Testis (tissue), 3 donors: ENCODE results near the gene POR. TPM values are rescaled to one million over a fixed set of nuclear protein-coding genes. Genes with fewer than 3 reads are reported as not detected.

Experiments used
- DNase-seq: peaks from one replicate; pipeline ENCODE4 v3.0.0-alpha.2; 2019
- H3K27ac ChIP-seq, 2 donors: fragments of 200-600 bp; sonication (generic); one replicate each; pipeline ENCODE4 v1.5.1; 2019
- H3K27me3 ChIP-seq: fragments of 200-600 bp; sonication (generic); one replicate; pipeline ENCODE4 v1.5.1; 2019
- H3K36me3 ChIP-seq: fragments of 200-600 bp; sonication (generic); one replicate; pipeline ENCODE4 v1.5.1; 2017; ENCODE audit warnings: low read depth; ENCODE audit errors: missing control alignments
- H3K4me1 ChIP-seq: fragments of 200-600 bp; sonication (generic); one replicate; pipeline ENCODE4 v1.5.1; 2019
- H3K4me3 ChIP-seq, 2 donors: fragments of 200-600 bp; sonication (generic); one replicate each; pipeline ENCODE4 v1.5.1; 2017 to 2019
- H3K9me3 ChIP-seq: fragments of 200-600 bp; sonication (generic); one replicate; pipeline ENCODE4 v1.5.1; 2017
- CTCF ChIP-seq, 3 experiments: fragments of 450-650 bp in 2 of 3; fragments of 200-600 bp in 1 of 3; sonication (generic) in 1 of 3; IDR thresholded peaks; one replicate each; pipeline ENCODE4 v1.5.1; 2016 to 2019; ENCODE audit warnings: antibody characterized with exemption in 3 of 3, mild to moderate bottlenecking in 2 of 3, moderate library complexity in 1 of 3
- POLR2A ChIP-seq: fragments of 450-650 bp; IDR thresholded peaks from one replicate; pipeline ENCODE4 v1.6.1; 2017; ENCODE audit warnings: antibody characterized with exemption, mild to moderate bottlenecking, moderate library complexity
- WGBS, 2 donors: methylation state at CpG; one replicate each; pipeline ENCODE4 v1.1.5; 2018; 5-methylcytosine and 5-hydroxymethylcytosine counted together
- intact Hi-C: fragments of 100-400 bp; cut with DNase I; formaldehyde crosslinking; loops from one replicate; pipeline ENCODE4 v1.15.1; 2023; ENCODE audit warnings: low total_unique reads
- polyA plus RNA-seq: library from polyadenylated mRNA; stranded (reverse); fragments of 350-450 nt; fragmentation: Illumina TruSeq; extraction: RNeasy Lipid Tissue Mini Kit (QIAGEN cat#74804); gene quantifications from one replicate; pipeline ENCODE4 v1.2.3, GENCODE V29; 2014; ENCODE audit warnings: low read depth, low replicate concordance; ENCODE audit not compliant: insufficient read depth
- total RNA-seq, 2 donors: library from RNA; depleted of rRNA; stranded (reverse); fragments of >200 nt; gene quantifications; one replicate each; pipeline ENCODE4 v1.2.3, GENCODE V29; 2016

POR gene
- total and polyA plus RNA-seq, 3 donors from 2014 or later = 98.5 to 169 (median 122) TPM

GRCh38 chr7:75937958-75938786 is 23.2 kb downstream of the POR start:
- Histone ChIP-seq H3K4me3 (no peak overlapping the region), H3K4me1 (peaks cover 5% of the 10 kb centered on the region), H3K27me3 (no peaks in the 10 kb centered on the region), H3K9me3 (no peaks in the 10 kb centered on the region), H3K36me3 (no peaks in the 10 kb centered on the region), H3K27ac (peak overlapping the region in 1 of 2 donors; percentile 45)
- intact Hi-C loops = no loop called here
- 58 to 62% methylated on average over 15 of the region's 15 CpGs for WGBS, 2 donors
- TF ChIP-seq CTCF (IDR thresholded peaks at IDR 0.05) (no peak), POLR2A (no peak)
- peak; percentile 73 for DNase-seq

- no peaks in the 10 kb centered on the region for H3K36me3 ChIP-seq
- H3K27ac ChIP-seq = peak overlapping the region in 1 of 2 donors; percentile 45
- H3K4me1 ChIP-seq = peaks cover 5% of the 10 kb centered on the region
- H3K9me3 ChIP-seq = no peaks in the 10 kb centered on the region
- intact Hi-C loops = no loop called here
- no peaks in the 10 kb centered on the region for H3K27me3 ChIP-seq
- no peak for DNase-seq
- TF ChIP-seq CTCF (IDR thresholded peaks at IDR 0.05) = no peak
- no peak for TF ChIP-seq POLR2A
- H3K4me3 ChIP-seq = no peak overlapping the region
- WGBS, 2 donors = 74 to 77% methylated on average over 6 of the region's 6 CpGs
Measured at GRCh38 chr7:75938921-75939320, 24.0 kb downstream of the POR start.

GRCh38 chr7:75943864-75944263 is 28.9 kb downstream of the POR start:
- intact Hi-C loops = no loop called here

GRCh38 chr7:75944507-75944906 is 29.6 kb downstream of the POR start:
- intact Hi-C loops = no loop called here
- Histone ChIP-seq H3K27ac (no peak overlapping the region), H3K4me3 (no peak overlapping the region), H3K27me3 (no peaks in the 10 kb centered on the region), H3K9me3 (no peaks in the 10 kb centered on the region), H3K36me3 (no peaks in the 10 kb centered on the region), H3K4me1 (peaks cover 9% of the 10 kb centered on the region)
- 83 to 89% methylated on average over 1 of the region's 1 CpG for WGBS, 2 donors
- no peak for DNase-seq
- TF ChIP-seq CTCF (IDR thresholded peaks at IDR 0.05) = no peak
- TF ChIP-seq POLR2A = no peak

More at GRCh38 chr7:75943864-75944263, 28.9 kb downstream of the POR start:
- DNase-seq = no peak
- TF ChIP-seq CTCF (IDR thresholded peaks at IDR 0.05) = no peak
- TF ChIP-seq POLR2A = no peak
- WGBS, 2 donors = 86 to 90% methylated on average over 6 of the region's 6 CpGs
- Histone ChIP-seq H3K27ac (no peak overlapping the region), H3K4me3 (no peak overlapping the region), H3K27me3 (no peaks in the 10 kb centered on the region), H3K9me3 (no peaks in the 10 kb centered on the region), H3K4me1 (peaks cover 5% of the 10 kb centered on the region), H3K36me3 (no peaks in the 10 kb centered on the region)
